ENCODE results near the gene TFAP2E.
A peak's percentile ranks its signal among the peaks of the same experiment; 100 is the strongest.

Gene TFAP2E

DNA sequence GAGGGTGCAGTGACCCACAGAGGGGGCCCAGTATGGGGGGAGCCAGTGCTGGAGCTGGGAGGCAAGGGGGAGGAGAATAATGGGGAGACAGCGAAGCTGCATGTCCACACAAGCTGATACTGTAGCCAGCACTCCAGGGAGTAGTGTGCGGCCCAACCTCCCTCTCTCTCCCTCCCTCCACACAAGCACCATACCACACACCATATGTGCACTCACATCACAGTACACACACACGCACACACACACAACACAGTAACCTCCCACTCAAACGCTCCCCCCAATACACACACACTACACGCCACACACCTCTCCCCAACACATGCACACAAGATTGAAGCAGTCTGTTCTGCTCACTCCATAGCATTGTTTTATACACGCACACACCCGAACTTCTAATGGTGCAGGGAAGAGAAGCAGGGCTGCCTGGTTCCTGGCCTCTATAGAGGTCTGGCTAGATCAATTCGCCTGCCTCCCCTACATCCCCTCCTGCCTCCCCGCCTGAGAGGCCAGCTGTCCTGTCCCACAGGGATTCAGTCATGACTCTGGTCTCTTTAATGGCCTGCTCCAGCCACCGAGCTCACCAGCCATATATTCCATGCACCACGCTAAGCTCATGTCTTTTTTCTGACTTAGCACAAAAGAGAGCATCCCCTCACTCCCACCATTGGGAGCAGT lies 11.7 kb upstream of the TFAP2E start:
- FAIRE-seq (peak; percentile 55), DNase-seq (ENCODE audit: insufficient read length, low spot score) (no peak)
- TF ChIP-seq POU2F2 (IDR thresholded peaks at IDR 0.05; ENCODE audit: low read depth, low read length) (no peak), SPI1 (IDR thresholded peaks at IDR 0.05; ENCODE audit: low read depth, low read length) (no peak), PAX5 (IDR thresholded peaks at IDR 0.05; ENCODE audit: insufficient read depth, low read length, severe bottlenecking) (no peak), POLR2A (IDR thresholded peaks at IDR 0.05; ENCODE audit: low read depth, low read length) (no peak), TAF1 (IDR thresholded peaks at IDR 0.05; ENCODE audit: low read depth, low read length) (no peak), POLR2AphosphoS5 (IDR thresholded peaks at IDR 0.05; ENCODE audit: low read depth, low read length) (0 out of 2 replicates have a peak, but pooled peaks have one; percentile 24)

- FAIRE-seq (no peak), DNase-seq (ENCODE audit: insufficient read length, low spot score) (no peak)
- TF ChIP-seq SPI1 (IDR thresholded peaks at IDR 0.05; ENCODE audit: low read depth, low read length) = no peak
- TF ChIP-seq POLR2AphosphoS5 (IDR thresholded peaks at IDR 0.05; ENCODE audit: low read depth, low read length) = no peak
- TF ChIP-seq POU2F2 (IDR thresholded peaks at IDR 0.05; ENCODE audit: low read depth, low read length) = no peak
- TF ChIP-seq POLR2A (IDR thresholded peaks at IDR 0.05; ENCODE audit: low read depth, low read length) = no peak
- TF ChIP-seq PAX5 (IDR thresholded peaks at IDR 0.05; ENCODE audit: insufficient read depth, low read length, severe bottlenecking) = no peak
- TF ChIP-seq TAF1 (IDR thresholded peaks at IDR 0.05; ENCODE audit: low read depth, low read length) = no peak
These were observed 11.0 kb upstream of the TFAP2E start for GRCh38 chr1:35561972-35562680.

DNA sequence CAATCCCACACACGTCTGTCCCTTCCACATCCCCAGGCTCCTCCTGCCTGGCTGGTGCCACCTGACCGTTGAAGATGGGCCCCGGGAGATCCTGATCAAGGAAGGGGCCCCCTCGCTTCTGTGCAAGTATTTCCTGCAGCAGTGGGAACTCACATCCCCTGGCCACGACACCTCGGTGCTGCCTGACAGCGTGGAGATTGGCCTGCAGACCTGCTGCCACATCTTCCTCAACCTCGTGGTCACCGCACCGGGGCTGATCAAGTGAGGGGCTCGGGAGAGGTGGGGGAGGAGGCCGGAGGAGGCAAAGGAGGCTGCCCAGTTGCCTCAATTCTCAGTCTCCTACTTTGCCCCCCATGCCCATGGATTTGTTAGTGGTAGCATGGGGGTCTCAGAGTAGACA lies 9.9 kb upstream of the TFAP2E start:
- no peak for DNase-seq (ENCODE audit: insufficient read length, low spot score)
- TF ChIP-seq PAX5 (IDR thresholded peaks at IDR 0.05; ENCODE audit: insufficient read depth, low read length, severe bottlenecking) (no peak), TAF1 (IDR thresholded peaks at IDR 0.05; ENCODE audit: low read depth, low read length) (no peak), POU2F2 (IDR thresholded peaks at IDR 0.05; ENCODE audit: low read depth, low read length) (no peak), SPI1 (IDR thresholded peaks at IDR 0.05; ENCODE audit: low read depth, low read length) (no peak), POLR2AphosphoS5 (IDR thresholded peaks at IDR 0.05; ENCODE audit: low read depth, low read length) (no peak), POLR2A (IDR thresholded peaks at IDR 0.05; ENCODE audit: low read depth, low read length) (no peak)
- no peak for FAIRE-seq

GRCh38 chr1:35564037-35564883 lies 8.9 kb upstream of the TFAP2E start:
- TF ChIP-seq POU2F2 (IDR thresholded peaks at IDR 0.05; ENCODE audit: low read depth, low read length) (no peak), PAX5 (IDR thresholded peaks at IDR 0.05; ENCODE audit: insufficient read depth, low read length, severe bottlenecking) (no peak), SPI1 (IDR thresholded peaks at IDR 0.05; ENCODE audit: low read depth, low read length) (no peak), POLR2AphosphoS5 (IDR thresholded peaks at IDR 0.05; ENCODE audit: low read depth, low read length) (no peak), POLR2A (IDR thresholded peaks at IDR 0.05; ENCODE audit: low read depth, low read length) (no peak), TAF1 (IDR thresholded peaks at IDR 0.05; ENCODE audit: low read depth, low read length) (no peak)
- peak; percentile 95 for FAIRE-seq
- peak; percentile 78 for DNase-seq (ENCODE audit: insufficient read length, low spot score)

DNA sequence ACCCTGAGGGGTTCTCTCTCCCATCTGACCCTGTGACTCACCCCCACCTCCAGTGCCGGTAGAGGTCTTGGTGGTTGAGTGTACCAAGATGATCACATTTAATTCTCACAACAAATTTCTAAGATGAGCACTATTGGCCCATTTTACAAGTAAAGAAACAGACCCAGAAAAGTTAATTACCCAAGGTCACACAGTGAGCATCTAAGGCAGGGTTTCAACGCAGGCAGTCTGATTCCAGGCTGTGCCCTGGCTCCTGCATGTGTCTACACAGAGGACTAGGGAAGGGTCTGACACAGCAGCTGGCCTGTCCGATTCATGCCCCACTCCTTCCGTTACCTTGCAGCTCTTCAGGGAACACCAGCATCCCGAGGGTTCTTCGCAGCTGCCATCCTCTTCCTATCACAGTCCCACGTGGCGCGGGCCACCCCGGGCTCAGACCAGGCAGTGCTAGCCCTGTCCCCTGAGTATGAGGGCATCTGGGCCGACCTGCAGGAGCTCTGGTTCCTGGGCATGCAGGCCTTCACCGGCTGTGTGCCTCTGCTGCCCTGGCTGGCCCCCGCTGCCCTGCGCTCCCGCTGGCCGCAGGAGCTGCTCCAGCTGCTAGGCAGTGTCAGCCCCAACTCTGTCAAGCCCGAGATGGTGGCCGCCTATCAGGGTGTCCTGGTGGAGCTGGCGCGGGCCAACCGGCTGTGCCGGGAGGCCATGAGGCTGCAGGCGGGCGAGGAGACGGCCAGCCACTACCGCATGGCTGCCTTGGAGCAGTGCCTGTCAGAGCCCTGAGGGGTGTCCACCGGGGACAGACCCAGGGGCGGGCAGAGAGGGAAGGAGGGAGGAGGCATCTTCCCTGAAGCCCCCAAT lies 8.0 kb upstream of the TFAP2E start:
- TF ChIP-seq POU2F2 (IDR thresholded peaks at IDR 0.05; ENCODE audit: low read depth, low read length) (no peak), POLR2AphosphoS5 (IDR thresholded peaks at IDR 0.05; ENCODE audit: low read depth, low read length) (no peak), POLR2A (IDR thresholded peaks at IDR 0.05; ENCODE audit: low read depth, low read length) (no peak), PAX5 (IDR thresholded peaks at IDR 0.05; ENCODE audit: insufficient read depth, low read length, severe bottlenecking) (no peak), TAF1 (IDR thresholded peaks at IDR 0.05; ENCODE audit: low read depth, low read length) (no peak), SPI1 (IDR thresholded peaks at IDR 0.05; ENCODE audit: low read depth, low read length) (no peak)
- no peak for DNase-seq (ENCODE audit: insufficient read length, low spot score)
- FAIRE-seq = no peak

DNA sequence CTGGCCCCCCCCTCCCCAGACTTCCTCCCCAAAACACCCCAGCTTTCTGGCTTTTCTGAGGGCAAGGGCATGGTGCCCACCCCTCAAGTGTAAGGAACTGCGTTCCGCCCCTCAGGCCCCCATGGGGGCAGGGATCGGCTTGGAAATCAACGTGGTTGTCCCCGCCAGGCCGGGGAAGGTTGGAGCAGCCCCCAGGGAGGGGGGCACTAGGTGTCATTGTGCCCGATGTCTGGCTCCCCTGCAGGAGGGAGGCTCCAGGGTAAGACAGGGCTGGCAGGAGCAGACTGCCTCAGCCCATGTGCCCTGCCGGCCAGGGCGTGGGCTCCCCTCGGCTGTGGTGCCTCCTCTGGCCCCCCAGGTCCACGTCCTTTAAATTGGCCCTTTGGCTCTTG lies 7.4 kb upstream of the TFAP2E start:
- DNase-seq (ENCODE audit: insufficient read length, low spot score) = no peak
- TF ChIP-seq POLR2A (IDR thresholded peaks at IDR 0.05; ENCODE audit: low read depth, low read length) (no peak), TAF1 (IDR thresholded peaks at IDR 0.05; ENCODE audit: low read depth, low read length) (no peak), POLR2AphosphoS5 (IDR thresholded peaks at IDR 0.05; ENCODE audit: low read depth, low read length) (no peak), PAX5 (IDR thresholded peaks at IDR 0.05; ENCODE audit: insufficient read depth, low read length, severe bottlenecking) (no peak), SPI1 (IDR thresholded peaks at IDR 0.05; ENCODE audit: low read depth, low read length) (no peak), POU2F2 (IDR thresholded peaks at IDR 0.05; ENCODE audit: low read depth, low read length) (no peak)
- FAIRE-seq = no peak

GRCh38 chr1:35567947-35568558 lies 5.1 kb upstream of the TFAP2E start:
- FAIRE-seq (no peak), DNase-seq (ENCODE audit: insufficient read length, low spot score) (no peak)

GRCh38 chr1:35568975-35569395 lies 4.1 kb upstream of the TFAP2E start:
- DNase-seq (ENCODE audit: insufficient read length, low spot score) (peak; percentile 77), FAIRE-seq (peak; percentile 96)

More at GRCh38 chr1:35567947-35568558, 5.1 kb upstream of the TFAP2E start:
- no peak for TF ChIP-seq POLR2A (IDR thresholded peaks at IDR 0.05; ENCODE audit: low read depth, low read length)
- TF ChIP-seq SPI1 (IDR thresholded peaks at IDR 0.05; ENCODE audit: low read depth, low read length) = no peak
- no peak for TF ChIP-seq POU2F2 (IDR thresholded peaks at IDR 0.05; ENCODE audit: low read depth, low read length)
- no peak for TF ChIP-seq PAX5 (IDR thresholded peaks at IDR 0.05; ENCODE audit: insufficient read depth, low read length, severe bottlenecking)
- no peak for TF ChIP-seq TAF1 (IDR thresholded peaks at IDR 0.05; ENCODE audit: low read depth, low read length)
- no peak for TF ChIP-seq POLR2AphosphoS5 (IDR thresholded peaks at IDR 0.05; ENCODE audit: low read depth, low read length)

More at GRCh38 chr1:35568975-35569395, 4.1 kb upstream of the TFAP2E start:
- no peak for TF ChIP-seq SPI1 (IDR thresholded peaks at IDR 0.05; ENCODE audit: low read depth, low read length)
- peak; percentile 42; the same call in 1 of the 2 replicates for TF ChIP-seq POU2F2 (IDR thresholded peaks at IDR 0.05; ENCODE audit: low read depth, low read length)
